GM12874 (cell line): ENCODE measurements around the gene MSLN.

ENCODE experiments used
- TF ChIP-seq, protein P1 (sequence below): IDR thresholded peaks from 2 replicates; pipeline ENCODE4 v1.5.1; 2011; ENCODE audit warnings: low read depth, mild to moderate bottlenecking, control low read depth, low read length, moderate library complexity; ENCODE audit not compliant: insufficient read depth

Gene MSLN

DNA sequence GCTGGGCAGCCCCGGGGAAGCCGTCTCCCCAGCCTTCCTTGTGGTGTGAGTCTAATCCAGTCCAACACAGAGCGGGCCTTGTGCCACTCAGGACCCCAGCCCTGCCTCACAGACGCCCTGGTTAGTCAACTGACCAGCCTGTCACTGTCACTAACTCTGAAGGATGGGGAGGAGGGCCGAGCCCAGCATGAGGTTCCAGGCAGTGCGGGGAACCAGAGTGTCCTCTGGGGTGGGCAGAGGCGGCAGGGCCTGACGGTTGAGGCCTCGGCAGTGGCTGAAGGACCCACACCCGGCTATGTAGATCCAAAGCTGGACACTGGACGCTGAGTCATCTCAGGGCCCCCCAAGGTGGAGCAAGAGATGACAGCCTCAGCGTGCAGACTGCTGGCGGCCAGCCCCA lies 19.0 kb downstream of the MSLN start:
- TF ChIP-seq, protein P1, sequence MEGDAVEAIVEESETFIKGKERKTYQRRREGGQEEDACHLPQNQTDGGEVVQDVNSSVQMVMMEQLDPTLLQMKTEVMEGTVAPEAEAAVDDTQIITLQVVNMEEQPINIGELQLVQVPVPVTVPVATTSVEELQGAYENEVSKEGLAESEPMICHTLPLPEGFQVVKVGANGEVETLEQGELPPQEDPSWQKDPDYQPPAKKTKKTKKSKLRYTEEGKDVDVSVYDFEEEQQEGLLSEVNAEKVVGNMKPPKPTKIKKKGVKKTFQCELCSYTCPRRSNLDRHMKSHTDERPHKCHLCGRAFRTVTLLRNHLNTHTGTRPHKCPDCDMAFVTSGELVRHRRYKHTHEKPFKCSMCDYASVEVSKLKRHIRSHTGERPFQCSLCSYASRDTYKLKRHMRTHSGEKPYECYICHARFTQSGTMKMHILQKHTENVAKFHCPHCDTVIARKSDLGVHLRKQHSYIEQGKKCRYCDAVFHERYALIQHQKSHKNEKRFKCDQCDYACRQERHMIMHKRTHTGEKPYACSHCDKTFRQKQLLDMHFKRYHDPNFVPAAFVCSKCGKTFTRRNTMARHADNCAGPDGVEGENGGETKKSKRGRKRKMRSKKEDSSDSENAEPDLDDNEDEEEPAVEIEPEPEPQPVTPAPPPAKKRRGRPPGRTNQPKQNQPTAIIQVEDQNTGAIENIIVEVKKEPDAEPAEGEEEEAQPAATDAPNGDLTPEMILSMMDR, result no peak

DNA sequence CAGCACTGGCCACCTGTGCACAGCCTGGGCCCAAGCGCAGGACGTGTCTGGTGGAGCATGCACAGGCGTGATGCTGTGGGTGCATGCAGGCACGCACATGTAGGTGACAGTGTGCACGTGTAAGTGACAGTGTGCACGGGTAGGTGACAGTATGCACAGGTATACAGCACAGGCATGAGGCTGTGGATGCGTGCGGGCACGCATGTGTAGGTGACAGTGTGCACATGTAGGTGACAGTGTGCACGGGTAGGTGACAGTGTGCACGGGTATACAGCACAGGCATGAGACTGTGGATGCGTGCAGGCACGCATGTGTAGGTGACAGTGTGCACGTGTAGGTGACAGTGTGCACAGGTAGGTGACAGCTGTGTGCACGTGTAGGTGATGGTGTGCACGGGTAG lies 19.8 kb downstream of the MSLN start:
- TF ChIP-seq, protein P1, result no peak

DNA sequence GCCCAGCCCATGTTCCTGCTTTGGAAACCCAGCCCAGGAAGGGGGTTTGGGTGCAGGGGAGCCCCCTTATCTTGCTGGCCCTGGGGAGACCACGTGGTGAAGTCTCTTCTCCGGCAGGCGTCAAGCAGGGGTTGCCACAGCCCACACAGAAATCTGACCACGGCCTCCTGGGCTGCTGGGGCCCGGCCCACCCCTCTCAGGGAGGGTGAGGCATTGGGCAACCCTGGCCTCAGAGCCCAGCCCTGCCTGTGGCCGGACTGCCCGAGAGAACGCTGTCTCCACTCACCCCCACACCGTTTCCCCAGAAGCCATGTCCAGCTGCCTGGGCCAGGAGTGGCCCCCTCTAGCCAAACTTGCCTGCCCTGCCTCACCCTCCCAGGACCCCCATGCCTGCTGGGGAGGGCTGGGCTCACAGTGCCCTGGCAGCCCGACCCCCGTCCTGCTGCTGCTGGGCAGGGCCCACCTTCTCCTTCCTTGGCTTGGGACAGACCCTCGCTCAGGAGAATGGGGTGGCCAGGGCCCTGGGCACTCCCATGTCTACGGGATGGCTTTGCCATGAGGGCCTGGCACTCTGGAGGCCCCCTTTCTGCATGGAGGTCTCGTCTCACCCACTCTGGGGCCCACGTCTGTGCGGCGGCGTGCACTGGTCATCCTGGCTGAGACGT lies 20.9 kb downstream of the MSLN start:
- TF ChIP-seq, protein P1, result no peak

DNA sequence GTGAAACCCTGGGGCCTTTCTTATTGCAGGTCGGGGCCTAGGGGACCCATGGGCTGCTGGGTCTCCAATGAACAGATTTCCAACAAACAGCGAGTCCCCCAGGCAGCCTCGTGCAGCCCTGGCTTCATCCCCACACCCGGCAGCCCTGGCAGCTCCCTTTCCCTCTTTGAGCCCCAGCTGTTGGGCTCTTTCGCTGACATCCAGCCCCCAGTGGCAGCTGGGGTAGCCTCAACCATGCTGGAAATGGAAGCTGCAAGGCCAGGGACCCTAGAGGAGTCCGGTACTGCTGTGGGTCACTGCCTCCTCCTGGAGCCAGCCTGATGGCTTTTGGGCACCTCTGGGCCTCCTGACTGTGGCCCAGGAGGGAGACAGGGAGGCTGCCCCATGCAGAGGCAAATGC lies 21.7 kb downstream of the MSLN start:
- TF ChIP-seq, protein P1, result no peak

DNA sequence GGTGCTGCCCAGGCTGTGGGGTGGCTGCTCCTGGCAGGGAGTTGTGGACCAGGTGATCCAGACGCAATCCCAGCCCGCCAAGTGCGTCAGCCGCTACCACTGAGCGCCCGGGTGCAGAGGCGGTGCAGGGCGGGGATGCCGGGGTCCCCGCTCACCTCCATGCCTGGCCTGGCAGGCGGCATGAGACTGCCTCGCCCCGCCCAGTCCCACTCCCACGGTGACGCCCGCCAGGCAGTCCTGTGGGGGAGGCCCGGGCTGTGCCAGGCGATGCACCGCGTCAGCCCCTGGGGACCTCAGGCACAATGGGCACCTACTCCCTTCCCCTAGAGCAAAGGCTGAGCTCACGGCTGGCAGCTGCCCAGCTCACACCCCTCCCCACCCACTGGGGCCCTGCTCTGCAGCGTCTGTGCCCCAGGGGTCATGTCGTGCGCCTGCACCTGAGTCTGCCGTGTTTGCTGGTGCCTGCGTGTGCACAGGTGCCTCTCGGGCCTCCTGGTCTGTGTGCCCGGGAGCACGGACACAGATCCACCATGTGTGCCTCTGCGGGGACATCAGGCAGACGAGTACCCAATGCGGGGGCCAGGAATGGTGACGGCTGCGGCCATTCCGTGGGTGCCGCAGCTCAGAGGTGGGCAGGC lies 22.4 kb downstream of the MSLN start:
- TF ChIP-seq, protein P1, result no peak

DNA sequence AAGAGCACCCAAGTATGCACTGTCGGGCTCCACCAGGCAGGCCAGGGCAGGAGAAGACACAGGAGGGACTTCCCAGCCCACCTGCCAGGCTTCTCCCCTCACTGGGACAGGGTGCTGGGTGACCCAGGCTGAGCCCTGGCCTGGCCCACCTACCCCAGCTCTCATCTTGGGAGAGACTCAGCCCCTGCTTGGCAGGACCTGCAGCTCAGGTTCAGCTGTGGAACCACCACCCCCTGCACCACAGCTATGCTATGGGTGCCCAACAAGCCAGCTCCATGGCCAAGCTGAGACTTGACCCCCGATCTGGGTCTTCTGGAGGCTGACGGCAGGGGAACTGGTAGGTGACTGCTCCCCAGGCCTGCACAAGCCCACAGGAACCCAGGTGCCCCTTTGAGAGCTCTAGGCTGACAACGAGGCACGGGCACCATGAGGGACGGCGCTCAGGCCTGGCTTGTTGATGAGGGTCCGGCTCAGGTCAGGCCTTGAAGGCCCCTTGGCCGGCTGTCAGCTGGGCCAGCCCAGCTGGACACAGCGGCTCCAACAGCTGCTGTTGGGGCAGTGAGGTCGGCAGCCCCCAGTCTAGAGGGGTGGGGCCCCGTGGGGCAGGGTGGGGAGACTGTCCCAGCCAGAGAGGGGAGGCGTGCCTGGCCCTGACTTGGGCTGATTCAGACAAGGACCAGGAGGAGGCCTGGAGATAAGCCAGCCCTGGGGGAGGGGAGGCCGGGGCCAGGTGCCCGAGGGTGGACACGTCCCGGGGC lies 23.0 kb downstream of the MSLN start:
- TF ChIP-seq, protein P1, result no peak

DNA sequence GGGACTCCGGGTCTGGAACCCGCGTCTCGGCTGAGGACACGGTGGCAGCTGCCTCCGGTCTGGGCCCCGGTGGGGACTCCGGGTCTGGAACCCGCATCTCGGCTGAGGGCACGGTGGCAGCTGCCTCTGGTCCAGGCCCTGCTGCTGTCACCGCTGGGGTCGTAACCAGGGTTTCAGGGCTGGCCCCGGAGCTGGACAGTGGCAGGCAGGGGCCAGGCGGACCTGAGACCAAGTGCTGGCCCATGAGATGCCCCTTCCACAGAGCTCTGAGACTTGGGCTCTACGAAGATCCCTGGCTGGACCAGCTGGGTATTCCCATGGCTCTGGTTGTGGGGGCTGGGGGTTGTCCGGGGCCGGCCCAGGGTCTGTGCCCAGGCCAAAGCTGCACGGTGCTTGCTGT lies 23.9 kb downstream of the MSLN start:
- TF ChIP-seq, protein P1, result no peak
